Measurements from ENCODE around the gene FNDC10.

DNA sequence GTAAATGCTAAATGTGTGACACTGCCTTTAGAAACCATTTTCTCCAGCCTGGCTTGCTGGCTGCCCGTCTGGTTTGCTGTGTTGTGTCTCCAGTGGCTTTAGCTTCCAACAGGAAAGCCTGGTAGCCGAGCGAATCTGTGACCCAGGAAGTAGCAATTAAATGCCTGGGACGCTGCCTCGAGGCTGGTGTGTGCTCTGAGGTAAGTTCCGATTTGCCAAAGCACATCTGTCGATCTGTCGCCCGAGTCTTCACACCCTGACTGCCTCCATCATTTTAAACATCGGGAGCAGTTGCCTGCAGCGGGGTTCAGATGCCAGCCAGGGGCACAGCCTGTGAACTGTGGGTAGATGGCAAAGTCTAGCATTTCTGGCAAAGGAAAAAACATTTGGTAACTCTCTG lies 17.6 kb upstream of the FNDC10 start:
- TF ChIP-seq, protein P1, sequence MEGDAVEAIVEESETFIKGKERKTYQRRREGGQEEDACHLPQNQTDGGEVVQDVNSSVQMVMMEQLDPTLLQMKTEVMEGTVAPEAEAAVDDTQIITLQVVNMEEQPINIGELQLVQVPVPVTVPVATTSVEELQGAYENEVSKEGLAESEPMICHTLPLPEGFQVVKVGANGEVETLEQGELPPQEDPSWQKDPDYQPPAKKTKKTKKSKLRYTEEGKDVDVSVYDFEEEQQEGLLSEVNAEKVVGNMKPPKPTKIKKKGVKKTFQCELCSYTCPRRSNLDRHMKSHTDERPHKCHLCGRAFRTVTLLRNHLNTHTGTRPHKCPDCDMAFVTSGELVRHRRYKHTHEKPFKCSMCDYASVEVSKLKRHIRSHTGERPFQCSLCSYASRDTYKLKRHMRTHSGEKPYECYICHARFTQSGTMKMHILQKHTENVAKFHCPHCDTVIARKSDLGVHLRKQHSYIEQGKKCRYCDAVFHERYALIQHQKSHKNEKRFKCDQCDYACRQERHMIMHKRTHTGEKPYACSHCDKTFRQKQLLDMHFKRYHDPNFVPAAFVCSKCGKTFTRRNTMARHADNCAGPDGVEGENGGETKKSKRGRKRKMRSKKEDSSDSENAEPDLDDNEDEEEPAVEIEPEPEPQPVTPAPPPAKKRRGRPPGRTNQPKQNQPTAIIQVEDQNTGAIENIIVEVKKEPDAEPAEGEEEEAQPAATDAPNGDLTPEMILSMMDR (IDR thresholded peaks at IDR 0.05) = no peak
- no peak for TF ChIP-seq POLR2A (IDR thresholded peaks at IDR 0.05)
